IPS DF 6.9 (cell line): ENCODE measurements around the gene HIPK2.

Experiments
- DNase-seq: peaks from one replicate; pipeline ENCODE4 v3.0.0-alpha.2; 2013; ENCODE audit warnings: low read depth, low spot score
- H3K27ac ChIP-seq: one replicate; pipeline ENCODE4 v1.5.1; 2013; ENCODE audit warnings: low read length, control low read depth
- H3K27me3 ChIP-seq: 2 replicates; pipeline ENCODE4 v1.6.1; 2013; ENCODE audit warnings: mild to moderate bottlenecking, low read length; ENCODE audit not compliant: control insufficient read depth, insufficient read depth
- H3K36me3 ChIP-seq: 2 replicates; pipeline ENCODE4 v1.6.1; 2013; ENCODE audit warnings: low read length; ENCODE audit not compliant: control insufficient read depth, insufficient read depth
- H3K4me1 ChIP-seq: 2 replicates; pipeline ENCODE4 v1.6.1; 2013; ENCODE audit warnings: low read length; ENCODE audit not compliant: control insufficient read depth, insufficient read depth
- H3K4me3 ChIP-seq: 2 replicates; pipeline ENCODE4 v1.5.1; 2013; ENCODE audit warnings: mild to moderate bottlenecking, low read length
- H3K9me3 ChIP-seq: 2 replicates; pipeline ENCODE4 v1.6.1; 2013; ENCODE audit warnings: low read length, inconsistent platforms; ENCODE audit not compliant: control insufficient read depth, insufficient read depth
- WGBS: extraction: QIAGEN DNeasy Blood & Tissue Kit; methylation state at CpG from one replicate; pipeline ENCODE4 v1.1.7; 2013; ENCODE audit warnings: mixed read lengths, missing lambda C conversion rate; ENCODE audit not compliant: insufficient read length, insufficient coverage; 5-methylcytosine and 5-hydroxymethylcytosine counted together

The HIPK2 gene

DNA sequence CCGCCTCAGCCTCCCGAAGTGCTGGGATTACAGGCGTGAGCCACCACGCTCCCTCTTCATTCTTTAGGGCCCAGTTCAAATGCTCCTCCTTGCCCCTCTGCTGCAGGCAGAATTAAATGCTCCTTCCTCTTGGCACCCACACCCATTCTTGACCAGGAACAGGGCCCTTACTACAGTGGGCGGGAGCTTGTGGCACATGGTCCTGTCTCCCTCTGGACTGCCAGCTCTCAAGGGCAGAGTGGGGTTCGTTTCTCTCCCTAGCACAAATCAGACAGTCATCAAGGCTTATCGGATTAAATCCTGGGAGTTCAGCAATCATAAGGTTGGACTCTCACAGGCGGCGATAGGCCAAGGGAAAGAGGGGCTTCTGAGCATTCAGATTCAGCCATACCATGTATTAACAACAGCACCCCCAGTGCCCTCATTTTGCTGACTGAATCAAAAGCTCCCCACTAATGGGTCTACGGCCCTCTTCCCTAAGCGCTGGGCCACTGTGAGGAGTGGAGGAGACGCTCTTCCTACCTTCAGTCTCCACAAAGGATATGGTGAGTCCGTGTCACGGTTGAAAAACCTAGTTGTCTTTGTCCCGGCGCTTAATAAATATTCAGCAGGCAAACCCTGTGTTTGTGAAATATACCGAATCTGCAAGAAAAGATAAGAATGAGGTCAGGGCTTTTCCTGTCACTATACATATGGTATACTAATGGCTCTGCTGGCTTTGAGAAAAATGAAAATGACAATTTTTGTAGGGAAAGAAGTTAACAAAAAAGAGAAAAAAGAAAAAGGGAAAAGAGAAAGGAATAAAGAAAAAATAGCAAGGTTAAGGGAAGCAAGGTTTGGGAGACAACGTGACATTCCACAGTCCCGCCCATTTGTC, 146.9 kb downstream of the HIPK2 start:
- Histone ChIP-seq H3K27ac (no peak overlapping the region), H3K4me3 (no peak overlapping the region), H3K27me3 (no peaks in the 10 kb centered on the region), H3K4me1 (no peaks in the 10 kb centered on the region), H3K36me3 (no peaks in the 10 kb centered on the region), H3K9me3 (no peaks in the 10 kb centered on the region)
- WGBS: no CpG with 5 or more reads among the region's 19 CpGs
- DNase-seq: no peak

DNA sequence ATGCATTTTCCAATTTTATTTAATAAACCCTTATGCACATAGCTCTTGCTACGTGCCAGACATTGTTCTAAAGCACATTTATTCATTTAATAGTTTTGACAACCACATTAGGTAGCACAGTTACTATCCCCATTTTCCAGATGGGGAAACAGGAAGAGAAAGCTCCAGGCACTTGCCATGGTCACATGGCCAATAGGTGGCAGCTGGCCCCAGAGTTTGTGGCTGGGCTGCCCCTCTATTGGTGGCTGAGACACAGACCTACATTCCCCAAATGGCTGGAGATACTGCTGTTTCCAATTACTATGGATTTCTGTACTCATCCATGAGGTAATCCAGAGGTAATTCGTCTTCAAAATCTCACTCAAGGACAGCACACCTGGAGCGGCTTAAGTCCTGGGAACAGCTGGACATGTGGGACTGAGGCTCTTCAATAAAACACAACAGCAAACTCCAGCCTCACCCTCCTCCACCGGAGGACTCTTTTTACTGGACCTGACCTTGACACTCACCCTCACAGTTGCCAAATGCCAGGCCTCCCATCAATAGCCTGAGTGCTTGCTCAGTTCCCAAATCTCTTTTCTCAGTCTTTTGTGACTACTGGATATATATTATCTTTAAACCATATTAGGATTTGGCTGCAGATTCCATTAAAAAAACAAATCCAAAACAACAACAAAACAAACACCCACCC, 148.3 kb downstream of the HIPK2 start:
- no peaks in the 10 kb centered on the region for H3K36me3 ChIP-seq
- no peak overlapping the region for H3K27ac ChIP-seq
- no peaks in the 10 kb centered on the region for H3K27me3 ChIP-seq
- no peak for DNase-seq
- no CpG with 5 or more reads among the region's 4 CpGs for WGBS
- no peaks in the 10 kb centered on the region for H3K9me3 ChIP-seq
- H3K4me3 ChIP-seq: no peak overlapping the region
- no peaks in the 10 kb centered on the region for H3K4me1 ChIP-seq

DNA sequence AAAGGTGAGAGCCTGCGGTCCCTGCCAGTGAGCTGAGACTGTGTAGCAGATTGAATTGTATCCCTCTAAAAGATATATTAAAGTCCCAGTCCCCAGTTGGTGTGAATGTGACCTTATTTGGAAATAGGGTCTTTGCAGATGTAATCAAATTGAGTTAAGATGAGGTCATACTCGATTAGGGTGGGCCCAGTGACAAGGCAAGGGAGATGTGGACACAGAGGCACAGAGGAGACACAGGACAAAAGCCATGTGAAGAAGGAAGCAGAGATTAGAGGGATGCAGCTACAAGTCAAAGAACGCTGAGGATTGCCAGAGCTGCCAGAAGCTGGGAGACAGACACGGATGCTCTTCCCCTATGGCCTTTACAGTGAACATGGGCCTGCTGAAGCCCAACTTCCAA, 150.0 kb downstream of the HIPK2 start:
- WGBS: no CpG with 5 or more reads among the region's 4 CpGs
- no peak overlapping the region for H3K27ac ChIP-seq
- no peaks in the 10 kb centered on the region for H3K36me3 ChIP-seq

DNA sequence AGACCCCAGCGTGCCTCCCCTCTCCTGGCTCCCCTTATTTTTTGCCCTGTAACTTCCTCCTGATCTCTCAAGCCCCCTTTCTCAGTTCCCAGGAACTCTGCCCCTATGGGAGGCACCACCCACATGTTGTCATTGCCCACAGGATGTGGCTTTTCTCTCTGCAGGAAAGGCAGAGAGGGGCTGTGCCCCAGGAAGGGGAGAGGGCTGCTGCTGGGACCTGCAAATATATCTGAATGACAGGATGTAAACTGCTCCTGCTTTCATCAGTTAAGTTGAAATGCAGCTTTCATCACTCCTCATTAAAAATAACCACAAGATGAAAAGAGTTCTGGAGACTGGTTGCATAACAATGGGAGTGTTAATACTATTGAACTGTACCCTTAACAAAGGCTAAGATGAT, 151.0 kb downstream of the HIPK2 start:
- H3K4me1 ChIP-seq: no peaks in the 10 kb centered on the region
- no CpG with 5 or more reads among the region's 1 CpG for WGBS
- no peaks in the 10 kb centered on the region for H3K27me3 ChIP-seq
- no peak overlapping the region for H3K4me3 ChIP-seq
- DNase-seq: no peak
- H3K36me3 ChIP-seq: no peaks in the 10 kb centered on the region
- no peaks in the 10 kb centered on the region for H3K9me3 ChIP-seq
- no peak overlapping the region for H3K27ac ChIP-seq

More for the DNA sequence above, 150.0 kb downstream of the HIPK2 start:
- no peak for DNase-seq
- H3K4me1 ChIP-seq: no peaks in the 10 kb centered on the region
- H3K4me3 ChIP-seq: no peak overlapping the region
- no peaks in the 10 kb centered on the region for H3K9me3 ChIP-seq
- H3K27me3 ChIP-seq: no peaks in the 10 kb centered on the region

DNA sequence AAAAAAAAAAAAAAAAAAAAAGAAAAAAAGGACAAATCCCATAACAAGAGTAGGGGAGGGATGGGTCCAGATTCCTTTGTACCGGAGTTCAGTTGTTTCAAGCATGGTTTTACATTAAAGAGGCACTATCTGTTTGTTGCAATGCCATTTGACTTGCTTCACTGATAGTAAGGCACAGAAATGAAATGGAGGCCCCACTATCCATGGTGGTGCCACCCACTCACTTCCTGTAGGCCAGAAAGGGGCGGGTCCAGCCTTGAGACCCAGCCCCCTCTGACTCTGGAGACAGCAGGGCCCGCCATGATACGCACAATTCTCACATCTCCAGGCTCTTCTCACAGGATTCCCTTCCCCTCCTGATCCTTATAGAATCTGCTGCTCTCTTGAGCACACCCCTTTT, 154.3 kb downstream of the HIPK2 start:
- no peaks in the 10 kb centered on the region for H3K9me3 ChIP-seq
- H3K4me1 ChIP-seq: no peaks in the 10 kb centered on the region
- no peak overlapping the region for H3K4me3 ChIP-seq
- H3K27me3 ChIP-seq: no peaks in the 10 kb centered on the region
- no peak for DNase-seq
- H3K36me3 ChIP-seq: no peaks in the 10 kb centered on the region
- H3K27ac ChIP-seq: no peak overlapping the region
- no CpG with 5 or more reads among the region's 4 CpGs for WGBS

DNA sequence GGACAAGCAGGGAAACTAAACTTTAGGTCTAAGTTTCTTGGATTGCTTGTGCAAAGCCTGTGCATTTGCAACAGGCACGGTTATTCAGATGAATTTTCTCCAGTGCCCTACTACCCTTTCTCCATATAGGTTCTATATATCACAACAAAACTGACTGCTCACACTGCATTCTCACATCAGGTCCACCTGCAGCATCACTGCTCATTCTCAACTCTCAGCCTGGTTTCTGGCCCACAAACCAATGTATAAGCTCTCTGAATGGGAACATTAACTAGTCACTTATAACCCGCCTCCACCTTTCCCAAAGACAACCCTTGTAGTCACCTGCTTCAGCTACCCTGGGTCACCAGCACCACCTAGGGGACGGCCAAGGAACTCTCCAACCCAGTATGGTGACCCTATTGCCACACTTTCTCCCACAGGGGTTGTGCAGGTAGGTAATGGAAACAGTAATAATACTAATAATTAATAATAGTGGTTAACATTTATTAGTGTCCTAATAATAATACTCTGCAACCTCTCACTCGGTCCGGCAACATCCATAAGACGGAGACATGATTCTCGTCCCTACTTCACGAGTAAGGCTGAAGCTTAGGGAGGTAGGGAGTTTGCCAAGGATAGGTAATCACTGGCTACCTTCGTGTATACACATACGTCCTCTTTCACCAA, 157.0 kb downstream of the HIPK2 start:
- no peaks in the 10 kb centered on the region for H3K4me1 ChIP-seq
- H3K4me3 ChIP-seq: no peak overlapping the region
- H3K27me3 ChIP-seq: no peaks in the 10 kb centered on the region
- WGBS: no CpG with 5 or more reads among the region's 10 CpGs
- H3K9me3 ChIP-seq: no peaks in the 10 kb centered on the region
- H3K36me3 ChIP-seq: no peaks in the 10 kb centered on the region
- DNase-seq: no peak
- H3K27ac ChIP-seq: no peak overlapping the region

DNA sequence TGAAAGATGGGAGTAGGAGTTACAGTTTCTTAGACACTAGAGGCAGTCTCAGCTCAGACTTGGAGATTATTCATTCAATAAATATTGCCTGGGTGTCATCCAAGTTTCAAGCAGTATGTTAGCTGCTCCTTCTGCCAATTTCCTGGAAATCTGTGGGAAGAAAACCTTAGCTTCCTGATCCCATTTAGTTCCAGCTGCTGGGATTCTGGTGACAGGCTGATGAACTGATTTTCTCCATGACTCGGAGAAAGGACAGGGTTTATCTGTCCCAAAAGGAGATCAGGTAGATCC, 158.5 kb downstream of the HIPK2 start:
- no peak for DNase-seq
- Histone ChIP-seq H3K36me3 (no peaks in the 10 kb centered on the region), H3K27ac (no peak overlapping the region), H3K9me3 (no peaks in the 10 kb centered on the region), H3K27me3 (no peaks in the 10 kb centered on the region), H3K4me1 (peaks cover 2% of the 10 kb centered on the region; the same call in 1 of the 2 replicates), H3K4me3 (no peak overlapping the region)
- WGBS: no CpG with 5 or more reads among the region's 1 CpG

DNA sequence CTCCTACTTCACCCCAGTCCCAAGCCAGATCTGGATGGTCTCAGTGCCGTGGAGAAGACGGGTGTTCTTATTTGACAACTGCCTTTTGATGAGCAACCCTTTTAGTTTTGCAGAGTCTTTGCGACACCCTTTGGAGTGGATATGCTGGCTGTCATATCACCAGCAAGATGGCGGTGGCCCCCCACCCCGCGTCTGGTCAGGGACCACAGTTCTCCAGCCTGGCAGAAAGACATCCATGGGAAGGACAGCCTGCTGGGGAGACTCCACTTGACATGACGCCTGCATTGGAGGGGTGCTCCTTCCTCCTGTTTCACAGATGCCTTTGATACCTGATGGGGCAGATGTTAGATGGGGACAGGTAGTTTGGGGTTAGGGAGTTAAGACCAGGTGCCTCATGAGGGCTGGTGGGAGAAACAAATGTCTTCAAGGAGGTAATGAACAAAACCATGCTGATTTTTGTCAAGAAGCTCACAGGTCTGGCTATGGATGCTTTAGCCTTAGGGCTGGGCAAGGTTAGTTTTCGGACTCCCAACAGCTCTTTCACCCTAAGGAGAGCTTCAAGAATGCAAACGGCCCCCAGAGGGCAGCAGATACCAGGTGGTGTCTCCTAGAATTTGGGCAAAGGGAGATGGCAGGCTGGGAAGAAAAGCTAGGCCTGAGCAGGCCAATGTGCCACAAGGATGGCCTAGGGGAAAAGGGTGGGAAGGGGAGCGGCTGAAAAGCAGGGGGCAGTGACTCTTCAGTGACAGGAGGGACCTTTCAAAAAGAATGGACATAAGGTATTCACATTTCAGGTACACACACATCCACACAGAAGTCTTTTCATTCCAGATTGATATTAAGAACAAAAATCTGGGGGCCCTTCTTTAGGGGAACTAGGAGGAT, 159.1 kb downstream of the HIPK2 start:
- H3K36me3 ChIP-seq: no peaks in the 10 kb centered on the region
- DNase-seq: peak; percentile 31

DNA sequence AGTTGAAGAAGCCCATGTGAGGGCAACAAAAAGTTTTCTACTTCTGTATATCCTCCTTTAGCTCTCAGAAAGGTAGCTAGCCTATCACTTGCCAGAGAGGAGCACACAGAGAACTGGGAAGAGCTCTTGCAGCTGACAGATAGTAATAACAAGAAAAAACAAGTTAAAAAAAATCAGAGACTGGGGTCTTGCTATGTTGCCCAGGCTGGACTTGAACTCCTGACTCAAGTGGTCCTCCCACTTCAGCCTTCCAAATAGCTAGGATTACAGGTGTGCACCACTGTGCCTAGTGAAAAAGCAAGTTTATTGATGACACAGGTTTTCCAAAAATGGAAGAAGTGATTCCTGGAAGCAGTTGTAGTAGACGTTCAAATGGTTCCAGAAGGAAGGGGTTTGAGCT, 160.7 kb downstream of the HIPK2 start:
- DNase-seq: no peak
- Histone ChIP-seq H3K27me3 (no peaks in the 10 kb centered on the region), H3K9me3 (no peaks in the 10 kb centered on the region), H3K36me3 (no peaks in the 10 kb centered on the region), H3K27ac (no peak overlapping the region), H3K4me1 (peaks cover 6% of the 10 kb centered on the region), H3K4me3 (no peak overlapping the region)
- WGBS: no CpG with 5 or more reads among the region's 1 CpG

More for the DNA sequence above, 159.1 kb downstream of the HIPK2 start:
- H3K4me3 ChIP-seq: no peak overlapping the region
- no CpG with 5 or more reads among the region's 10 CpGs for WGBS
- H3K27me3 ChIP-seq: no peaks in the 10 kb centered on the region
- no peaks in the 10 kb centered on the region for H3K9me3 ChIP-seq
- peaks cover 4% of the 10 kb centered on the region for H3K4me1 ChIP-seq
- H3K27ac ChIP-seq: no peak overlapping the region

DNA sequence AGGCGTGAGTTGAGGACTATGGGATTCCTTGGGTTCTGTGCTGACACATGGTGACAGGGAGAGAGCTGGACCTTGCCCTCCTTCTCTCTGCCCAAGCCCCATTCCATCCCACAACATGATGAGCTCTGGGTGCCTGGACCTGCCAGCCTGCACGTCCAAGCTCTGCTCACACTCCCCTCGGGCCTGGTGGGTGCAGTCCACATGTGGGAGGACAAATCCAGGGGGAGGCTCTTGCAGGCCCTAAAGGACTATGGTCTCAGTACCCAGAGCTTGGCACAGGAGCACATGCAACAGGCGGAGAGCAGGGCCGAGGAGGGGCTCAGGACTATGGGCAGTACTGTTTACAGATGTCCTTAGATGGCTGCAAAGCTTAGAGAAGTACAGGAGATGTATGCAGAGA, 162.9 kb downstream of the HIPK2 start:
- DNase-seq: no peak
- Histone ChIP-seq H3K4me3 (no peak overlapping the region), H3K27ac (no peak overlapping the region), H3K36me3 (no peaks in the 10 kb centered on the region), H3K9me3 (no peaks in the 10 kb centered on the region), H3K4me1 (peaks cover 6% of the 10 kb centered on the region), H3K27me3 (no peaks in the 10 kb centered on the region)
- no CpG with 5 or more reads among the region's 5 CpGs for WGBS
